Left lung (tissue), 10 donors: Measurements from ENCODE around the gene NEB. TPM values are rescaled to one million over a fixed set of nuclear protein-coding genes. Genes with fewer than 3 reads are reported as not detected.
"Not testable (repeated sequence)": the region's sequence is repeated elsewhere in the genome, so short reads cannot be mapped to it uniquely, and the experiment has no call there.

Experiments used
- ATAC-seq: fragments of 200-7000 bp; cut with Tn5 transposase; one replicate; pipeline ENCODE4 v1.9.1; 2020; ENCODE audit warnings: moderate library complexity
- DNase-seq, 4 donors: peaks; one replicate each; pipeline ENCODE4 v3.0.0-alpha.2; 2013 to 2020
- H3K27ac ChIP-seq, 2 donors: fragments of 200-600 bp; sonication (generic) in 1 of 2; one replicate each; pipeline versions ENCODE4 v1.5.0 to v1.8.0; 2020 to 2021
- H3K27me3 ChIP-seq, 2 donors: fragments of 200-600 bp; sonication (generic) in 1 of 2; one replicate each; pipeline versions ENCODE4 v1.5.0 to v1.8.0; 2020 to 2021
- H3K36me3 ChIP-seq, 2 donors: fragments of 200-600 bp; sonication (generic) in 1 of 2; one replicate each; pipeline versions ENCODE4 v1.5.0 to v1.8.0; 2020 to 2021
- H3K4me1 ChIP-seq, 2 donors: fragments of 200-600 bp; one replicate each; pipeline ENCODE4 v1.8.0; 2021
- H3K4me3 ChIP-seq, 2 donors: fragments of 200-600 bp; sonication (generic) in 1 of 2; one replicate each; pipeline versions ENCODE4 v1.5.0 to v1.8.0; 2020 to 2021; ENCODE audit warnings: mild to moderate bottlenecking in 1 of 2
- H3K9me3 ChIP-seq, 2 donors: fragments of 200-600 bp; sonication (generic) in 1 of 2; one replicate each; pipeline versions ENCODE4 v1.5.0 to v1.8.0; 2020 to 2021
- CTCF ChIP-seq, 2 donors: fragments of 200-600 bp; sonication (generic) in 1 of 2; IDR thresholded peaks; one replicate each; pipeline versions ENCODE4 v1.5.0 to v1.8.0; 2021; ENCODE audit warnings: antibody characterized with exemption in 2 of 2
- intact Hi-C, 2 donors: fragments of 100-400 bp; cut with DNase I; formaldehyde crosslinking; loops; one replicate each; pipeline versions ENCODE4 v1.11.2 to v1.14.2; 2022
- polyA plus RNA-seq, 6 donors: library from polyadenylated mRNA; unstranded; fragments of 120-200 nt; gene quantifications; one replicate each; pipeline ENCODE4 v1.2.1, GENCODE V29; 2013; ENCODE audit not compliant: insufficient read length in 6 of 6
- total RNA-seq, 2 donors: library from RNA; stranded (reverse); fragmentation: NEBNext Ultra II Directional; extraction: Animal tissue kit (Norgen Biotek cat#: 25700); gene quantifications; one replicate each; pipeline ENCODE4 v1.2.1, GENCODE V29; 2021
- donor health status: DM: no; HTN: yes; CAD: no.
- donor health status: DM: no; HTN: no; CAD: no.

Gene NEB
- total and polyA plus RNA-seq, 8 donors, result 1.3 to 9.7 (median 6.6) TPM

GRCh38 chr2:151591250-151591907 is 142.9 kb downstream of the NEB start:
- H3K4me3 ChIP-seq, H3K4me1 ChIP-seq, H3K36me3 ChIP-seq, intact Hi-C loops, H3K27ac ChIP-seq, H3K9me3 ChIP-seq, H3K27me3 ChIP-seq, DNase-seq: not testable (repeated sequence)
- peak; percentile 85 for ATAC-seq
- TF ChIP-seq CTCF (IDR thresholded peaks at IDR 0.05), result peak in 1 of 2 donors; percentile 20

DNA sequence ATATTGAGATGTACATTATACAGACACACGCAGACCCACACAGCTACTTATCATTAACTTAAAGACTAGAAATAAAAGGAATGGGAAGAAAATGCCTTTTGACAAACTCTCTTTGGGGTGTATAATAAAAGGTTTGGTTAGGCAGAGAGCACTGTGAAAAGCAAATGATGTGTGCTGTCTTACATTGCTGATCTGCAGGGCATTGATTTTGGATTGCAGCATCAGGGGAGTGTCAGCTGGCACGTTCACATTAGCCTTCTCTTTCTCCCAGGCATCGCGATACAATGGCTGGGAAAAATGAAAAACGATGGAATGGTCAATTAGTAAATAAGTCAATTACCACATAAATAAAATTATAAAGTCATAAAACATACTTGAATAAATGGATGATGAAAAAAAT is 153.0 kb downstream of the NEB start:
- H3K36me3 ChIP-seq, H3K27me3 ChIP-seq, H3K27ac ChIP-seq, ATAC-seq, H3K4me1 ChIP-seq, H3K4me3 ChIP-seq, intact Hi-C loops, H3K9me3 ChIP-seq, DNase-seq: not testable (repeated sequence)

GRCh38 chr2:151580697-151581096 is 153.6 kb downstream of the NEB start:
- H3K36me3 ChIP-seq, H3K9me3 ChIP-seq, H3K4me1 ChIP-seq, DNase-seq, H3K4me3 ChIP-seq, H3K27me3 ChIP-seq, H3K27ac ChIP-seq, intact Hi-C loops: not testable (repeated sequence)
- ATAC-seq, result peak; percentile 79

DNA sequence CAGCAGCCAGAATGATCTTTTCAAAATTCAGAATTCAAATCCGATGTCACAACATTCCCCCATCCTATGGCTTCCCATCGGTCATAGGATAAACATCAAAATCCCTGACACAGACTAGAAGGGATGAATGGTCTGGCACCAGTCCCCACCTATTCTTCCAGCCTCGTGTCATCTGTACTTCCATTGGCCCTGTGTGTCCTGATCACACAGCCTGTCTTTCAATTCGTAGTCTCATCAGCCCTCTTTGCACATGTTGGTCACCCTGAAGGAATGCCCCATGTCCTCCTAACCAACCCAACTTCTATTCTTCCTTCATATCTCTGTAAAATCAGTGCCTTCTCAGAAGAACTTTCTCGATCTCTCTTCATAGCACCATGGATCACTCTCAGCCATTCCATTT is 157.2 kb downstream of the NEB start:
- Histone ChIP-seq H3K9me3 (no peaks in the 10 kb centered on the region), H3K27me3 (no peaks in the 10 kb centered on the region), H3K4me3 (no peak overlapping the region), H3K36me3 (no peaks in the 10 kb centered on the region), H3K27ac (no peak overlapping the region), H3K4me1 (no peaks in the 10 kb centered on the region)
- DNase-seq, result no peak
- no peak for TF ChIP-seq CTCF (IDR thresholded peaks at IDR 0.05)
- intact Hi-C loops, result no loop called here
- ATAC-seq, result no peak

GRCh38 chr2:151576080-151576479 is 158.2 kb downstream of the NEB start:
- TF ChIP-seq CTCF (IDR thresholded peaks at IDR 0.05), result no peak
- Histone ChIP-seq H3K36me3 (no peaks in the 10 kb centered on the region), H3K27ac (no peak overlapping the region), H3K4me3 (no peak overlapping the region), H3K4me1 (no peaks in the 10 kb centered on the region), H3K9me3 (no peaks in the 10 kb centered on the region), H3K27me3 (no peaks in the 10 kb centered on the region)
- peak in 3 of 4 donors; percentile 45 to 70 (median 70) for DNase-seq
- peak; percentile 74 for ATAC-seq
- intact Hi-C loops, result no loop called here

DNA sequence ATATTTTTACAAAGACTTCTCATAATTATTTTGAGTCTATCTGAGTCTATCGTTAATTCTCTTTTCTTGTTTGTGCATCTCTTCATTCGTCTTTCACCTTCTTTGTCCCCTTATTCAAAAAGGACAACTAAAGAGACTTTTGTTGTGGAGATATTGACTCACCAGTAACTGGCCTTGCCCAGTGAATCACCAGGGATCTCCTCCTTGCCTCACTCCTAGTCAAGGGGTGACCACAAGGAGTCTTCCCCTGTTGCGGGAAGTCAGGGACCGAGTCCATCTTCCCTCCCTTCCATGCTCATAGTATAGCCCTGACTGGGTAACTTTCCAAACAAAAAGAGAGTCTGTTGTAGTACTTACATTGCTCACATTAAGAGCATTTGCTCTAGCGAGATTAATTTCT is 158.9 kb downstream of the NEB start:
- TF ChIP-seq CTCF (IDR thresholded peaks at IDR 0.05), result no peak
- intact Hi-C loops, result no loop called here
- peak; percentile 45 for ATAC-seq

More for the DNA sequence above, 158.9 kb downstream of the NEB start:
- Histone ChIP-seq H3K27me3 (no peaks in the 10 kb centered on the region), H3K4me1 (no peaks in the 10 kb centered on the region), H3K4me3 (no peak overlapping the region), H3K27ac (no peak overlapping the region), H3K9me3 (no peaks in the 10 kb centered on the region), H3K36me3 (no peaks in the 10 kb centered on the region)
- no peak for DNase-seq
